Inflammatory macrophage (primary cell): ENCODE results near the gene SGPP1.
"Not testable (repeated sequence)": the region's sequence is repeated elsewhere in the genome, so short reads cannot be mapped to it uniquely, and the experiment has no call there.

Experiments
- DNase-seq, 2 donors: peaks; one replicate each; pipeline ENCODE4 v3.0.0-alpha.2; 2020 to 2022
- total RNA-seq, 18 experiments: gene quantifications; one replicate each; lab custom pipeline; 2026; ENCODE audit warnings: mixed read lengths in 6 of 18, inconsistent platforms in 2 of 18; lab: John Stamatoyannopoulos, UW

Gene SGPP1
- 72.8 to 137 (median 92.3) reads per million in 18 experiments for total RNA-seq

- DNase-seq, result peak; percentile 62 to 86
Measured at GRCh38 chr14:63727736-63728728, at the start of gene SGPP1. TSS of gene SGPP1 (minus strand) at chr14:63728065. CDS start at chr14:63727944, 121 bp downstream.

- DNase-seq, result no peak
Measured at GRCh38 chr14:63777024-63777423, 49.2 kb upstream of the SGPP1 start.

GRCh38 chr14:63773504-63773903, 45.6 kb upstream of the SGPP1 start:
- no peak for DNase-seq

GRCh38 chr14:63770187-63770807, 42.4 kb upstream of the SGPP1 start:
- DNase-seq, result peak; percentile 68 to 71

- no peak for DNase-seq
Measured at GRCh38 chr14:63766611-63767010, 38.7 kb upstream of the SGPP1 start.

- no peak for DNase-seq
Measured at GRCh38 chr14:63764620-63765139, 36.8 kb upstream of the SGPP1 start.

- DNase-seq, result no peak
Measured at GRCh38 chr14:63764103-63764502, 36.2 kb upstream of the SGPP1 start.

GRCh38 chr14:63761351-63762117, 33.7 kb upstream of the SGPP1 start:
- DNase-seq, result peak; percentile 29 to 42

- peak; percentile 19 to 53 for DNase-seq
Measured at GRCh38 chr14:63760014-63760413, 32.1 kb upstream of the SGPP1 start.

- peak; percentile 20 to 50 for DNase-seq
Measured at GRCh38 chr14:63759456-63759855, 31.6 kb upstream of the SGPP1 start.

GRCh38 chr14:63757211-63757610, 29.3 kb upstream of the SGPP1 start:
- no peak for DNase-seq

- peak; percentile 80 to 83 for DNase-seq
Measured at GRCh38 chr14:63752449-63753169, 24.7 kb upstream of the SGPP1 start.

- not testable (repeated sequence) for DNase-seq
Measured at GRCh38 chr14:63751076-63751475, 23.2 kb upstream of the SGPP1 start.

GRCh38 chr14:63747846-63748245, 20.0 kb upstream of the SGPP1 start:
- peak; percentile 18 to 79 for DNase-seq

GRCh38 chr14:63745858-63746425, 18.1 kb upstream of the SGPP1 start:
- peak; percentile 79 to 84 for DNase-seq

GRCh38 chr14:63745272-63745671, 17.4 kb upstream of the SGPP1 start:
- no peak for DNase-seq

GRCh38 chr14:63737582-63738006, 9.7 kb upstream of the SGPP1 start:
- DNase-seq, result no peak

- no peak for DNase-seq
Measured at GRCh38 chr14:63735720-63736119, 7.9 kb upstream of the SGPP1 start.

GRCh38 chr14:63730659-63731058, 2.8 kb upstream of the SGPP1 start:
- DNase-seq, result no peak

GRCh38 chr14:63727231-63727735, 582 bp downstream of the SGPP1 start:
- peak; percentile 23 to 52 for DNase-seq

- peak in 1 of 2 donors; percentile 8 for DNase-seq
Measured at GRCh38 chr14:63726499-63726898, 1.4 kb downstream of the SGPP1 start.
